ENCODE results near the gene NCR2.

NCR2 gene

GRCh38 chr6:41396335-41396734 lies 60.9 kb downstream of the NCR2 start:
- Mint-ChIP-seq H3K4me1 (peaks cover 7% of the 10 kb centered on the region), H3K9me3 (peaks cover 31% of the 10 kb centered on the region), H3K4me3 (no peak overlapping the region), H3K36me3 (ENCODE audit: low read depth) (peaks cover 6% of the 10 kb centered on the region), H3K27ac (no peak overlapping the region), H3K27me3 (ENCODE audit: low read depth) (peaks cover 18% of the 10 kb centered on the region)
- no peak for TF ChIP-seq CTCF (IDR thresholded peaks at IDR 0.05; ENCODE audit: unreplicated experiment in 3 of 3)

GRCh38 chr6:41399424-41399823 lies 64.0 kb downstream of the NCR2 start:
- Mint-ChIP-seq H3K9me3 (peaks cover 22% of the 10 kb centered on the region), H3K27ac (peak overlapping the region in 2 of 3 experiments; percentile 52 to 64), H3K4me1 (peaks cover 14% of the 10 kb centered on the region), H3K36me3 (ENCODE audit: low read depth) (peaks cover 6% of the 10 kb centered on the region), H3K27me3 (ENCODE audit: low read depth) (peaks cover 28% of the 10 kb centered on the region), H3K4me3 (peak overlapping the region in 1 of 3 experiments; percentile 20)
- no peak for TF ChIP-seq CTCF (IDR thresholded peaks at IDR 0.05; ENCODE audit: unreplicated experiment in 3 of 3)
